SKM-1 (cell line): ENCODE data around the gene LSM14A.
"Not testable (repeated sequence)": the region's sequence is repeated elsewhere in the genome, so short reads cannot be mapped to it uniquely, and the experiment has no call there.

Source experiments
- DNase-seq: peaks from one replicate; lab custom pipeline; 2025; ENCODE audit not compliant: unreplicated experiment; lab: John Stamatoyannopoulos, UW

LSM14A gene

GRCh38 chr19:34226036-34226435 is 53.7 kb downstream of the LSM14A start:
- DNase-seq = no peak

- DNase-seq = no peak
Measured at GRCh38 chr19:34228347-34228746, 56.0 kb downstream of the LSM14A start.

DNA sequence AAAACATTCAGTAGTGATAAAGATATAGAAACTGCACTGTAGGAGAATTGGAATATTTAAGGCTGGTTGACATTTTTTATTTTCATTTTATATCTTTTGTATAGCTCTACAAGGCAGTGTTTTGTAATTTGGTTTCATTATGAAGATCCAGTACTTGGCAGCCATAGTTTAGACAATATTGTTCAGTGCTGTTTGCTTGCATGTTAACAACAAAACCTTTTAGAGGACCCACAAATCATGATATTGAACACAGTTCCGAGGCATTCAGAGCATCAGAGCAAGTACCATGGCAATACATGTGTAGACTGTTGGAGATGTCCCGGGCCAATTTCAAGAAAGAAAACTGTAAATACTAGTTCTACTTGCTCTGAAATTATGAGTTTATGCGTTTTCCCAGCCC is 56.5 kb downstream of the LSM14A start:
- no peak for DNase-seq

GRCh38 chr19:34229721-34230120 is 57.4 kb downstream of the LSM14A start:
- DNase-seq = no peak

DNA sequence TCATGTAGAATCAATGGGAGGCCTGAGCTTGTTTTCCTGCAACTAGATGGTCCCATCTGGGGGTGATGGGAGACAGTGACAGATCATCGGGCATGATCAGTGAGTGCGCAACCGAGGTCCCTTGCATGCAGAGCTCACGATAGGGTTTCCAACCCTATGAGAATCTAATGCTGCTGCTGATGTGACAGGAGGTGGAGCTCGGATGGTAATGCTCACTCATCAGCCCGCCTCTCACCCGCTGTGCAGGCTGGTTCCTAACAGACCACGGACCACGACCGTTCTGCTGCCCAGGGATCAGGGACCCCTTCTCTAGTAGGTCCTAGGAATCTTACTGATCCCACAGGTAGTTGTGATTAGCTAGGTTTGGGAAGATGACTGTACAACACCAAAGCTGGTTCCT is 58.5 kb downstream of the LSM14A start:
- DNase-seq = no peak

DNA sequence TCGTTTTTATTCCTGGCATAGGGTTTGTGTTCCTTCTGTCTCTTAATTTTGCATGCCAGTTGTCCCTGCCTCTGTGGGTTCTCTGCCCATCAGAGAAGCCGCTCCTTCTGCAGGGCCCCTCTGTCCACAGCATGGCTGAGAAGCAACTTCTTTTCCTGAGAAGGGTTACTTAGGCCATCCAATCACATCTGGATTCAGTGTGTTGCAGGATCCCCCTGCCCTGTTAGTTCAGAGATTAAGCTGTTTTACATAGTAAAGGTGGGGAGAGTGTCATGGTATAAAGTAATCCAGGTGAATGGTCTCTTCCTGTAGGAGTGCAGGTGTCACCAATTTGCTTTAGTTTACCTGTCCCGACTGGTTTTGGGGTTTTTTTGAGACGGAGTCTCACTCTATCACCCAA is 59.1 kb downstream of the LSM14A start:
- no peak for DNase-seq

DNA sequence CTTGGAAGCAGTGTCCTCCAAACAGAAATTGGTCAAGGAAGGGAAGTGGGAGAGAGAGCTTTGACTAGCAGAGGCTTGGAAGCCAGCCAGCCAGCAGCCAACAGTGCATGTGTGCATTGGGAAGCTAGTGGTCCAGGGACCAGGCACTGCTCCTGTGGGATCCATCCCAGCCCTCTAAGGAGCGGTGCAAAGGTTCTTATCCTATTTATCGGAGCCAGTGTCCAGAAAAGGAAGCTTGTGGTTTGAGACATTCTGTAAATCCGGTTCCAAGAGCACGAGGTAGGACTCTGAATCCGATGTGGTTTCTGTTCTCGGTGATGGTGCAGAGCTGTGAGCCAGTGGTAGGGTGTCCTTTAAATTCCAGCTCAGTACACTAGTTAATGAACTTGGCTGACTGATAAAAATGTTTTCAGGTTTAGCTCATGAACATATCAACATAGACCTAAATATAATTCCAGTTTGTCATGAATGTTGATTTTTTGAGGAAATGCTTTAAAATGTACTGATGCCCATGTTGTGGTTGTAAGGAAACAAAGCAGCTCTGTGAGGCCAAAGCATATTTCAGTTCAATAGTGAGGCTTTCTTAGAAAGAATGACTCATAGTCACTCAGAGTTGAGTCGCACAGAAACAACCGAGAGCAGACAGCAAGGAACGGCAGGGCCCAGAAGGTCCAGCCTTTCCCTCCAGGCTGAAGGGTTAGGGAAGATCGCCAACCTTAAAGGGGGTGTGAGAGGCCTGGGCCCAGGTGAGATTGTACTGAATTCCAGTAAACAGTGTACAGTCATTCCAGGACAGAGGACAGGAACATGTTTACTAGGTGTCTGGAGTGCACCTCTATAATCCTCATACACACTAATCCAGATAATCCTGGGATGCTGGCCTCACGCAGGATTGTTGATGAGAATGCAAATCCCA is 60.5 kb downstream of the LSM14A start:
- DNase-seq = no peak

DNA sequence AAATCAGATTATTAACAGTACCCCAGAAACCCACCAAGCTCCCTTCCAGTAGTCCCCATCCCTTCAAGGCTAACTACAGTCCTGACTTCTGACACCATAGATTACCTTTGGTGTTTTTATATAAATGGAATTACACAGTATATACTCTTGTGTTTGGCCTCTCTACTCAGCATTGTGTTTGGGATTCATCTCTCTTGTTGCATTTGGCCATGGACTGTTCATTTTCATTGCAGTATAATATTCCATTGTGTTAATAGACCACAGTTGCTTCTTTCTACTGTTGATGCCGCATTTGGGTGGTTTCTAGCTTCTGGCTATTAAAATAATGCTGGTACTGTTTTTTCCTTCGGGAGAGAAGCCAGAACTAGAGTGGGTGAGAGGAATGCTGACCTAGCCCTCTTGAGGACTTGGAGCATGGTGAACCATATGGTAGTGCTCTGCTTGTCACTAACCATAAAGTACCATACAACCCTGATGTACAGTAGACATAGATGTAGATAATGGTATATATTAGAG is 63.2 kb downstream of the LSM14A start:
- no peak for DNase-seq

DNA sequence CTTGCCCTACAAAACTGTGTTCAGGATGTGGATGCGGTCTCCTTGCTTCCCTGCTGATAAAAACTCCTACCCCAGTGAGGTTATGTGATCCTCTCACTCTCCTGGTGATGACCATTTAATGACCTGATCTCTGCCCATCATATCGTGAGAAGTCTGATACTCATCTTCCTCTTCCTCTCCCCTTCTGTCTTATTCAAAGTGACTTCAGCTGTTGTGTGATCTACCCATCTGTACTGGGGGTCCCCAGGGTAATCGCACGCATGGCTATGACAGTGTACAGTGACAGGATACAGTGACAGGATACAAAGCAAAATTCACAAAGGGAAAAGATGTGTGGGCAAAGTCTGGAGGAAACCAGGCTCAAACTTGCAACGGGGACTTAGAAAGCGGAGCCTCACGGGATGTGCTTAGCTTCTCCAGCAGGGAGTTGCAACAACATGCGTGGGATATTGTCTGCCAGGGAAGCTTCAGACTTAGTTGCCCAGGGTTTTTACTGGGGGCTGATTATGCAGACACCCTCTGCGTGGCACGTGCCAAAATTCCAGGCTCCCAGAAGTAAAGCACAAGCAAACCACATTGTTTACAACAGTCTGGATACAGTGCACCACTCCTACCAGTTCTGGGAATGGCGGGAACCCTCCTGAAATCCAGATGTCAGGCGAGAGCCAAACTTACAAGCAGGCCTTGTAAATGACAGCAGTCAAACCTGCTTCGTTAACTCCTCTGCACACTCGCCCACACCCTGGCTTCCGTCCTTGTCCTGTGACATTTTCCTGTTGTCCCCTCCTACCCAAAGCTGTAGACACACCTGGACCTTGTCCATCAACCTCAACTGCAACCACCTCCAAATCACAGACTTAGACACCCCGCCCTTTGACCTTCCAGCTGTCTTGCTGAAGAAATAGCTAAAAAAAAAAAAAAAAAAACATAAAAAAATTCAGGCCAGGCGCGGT is 64.0 kb downstream of the LSM14A start:
- no peak for DNase-seq

DNA sequence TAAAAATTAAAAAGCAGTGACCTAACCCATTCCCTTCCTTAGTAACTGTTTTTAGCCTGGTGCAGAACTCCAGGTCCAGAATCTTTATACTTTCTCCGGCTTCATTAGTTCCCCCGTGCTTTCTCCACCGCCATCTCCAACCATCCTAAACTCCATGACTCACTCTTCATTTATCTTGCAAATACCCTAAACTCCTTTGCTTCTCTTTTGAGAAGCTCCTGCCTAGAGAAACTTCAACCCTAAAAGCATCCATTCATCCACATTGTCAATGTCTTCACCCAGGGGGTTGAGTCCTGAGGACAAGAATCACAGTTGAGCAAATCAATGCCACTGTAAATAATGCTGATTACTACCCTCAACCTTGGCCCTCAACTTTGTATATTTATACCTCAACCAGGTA is 65.0 kb downstream of the LSM14A start:
- no peak for DNase-seq

DNA sequence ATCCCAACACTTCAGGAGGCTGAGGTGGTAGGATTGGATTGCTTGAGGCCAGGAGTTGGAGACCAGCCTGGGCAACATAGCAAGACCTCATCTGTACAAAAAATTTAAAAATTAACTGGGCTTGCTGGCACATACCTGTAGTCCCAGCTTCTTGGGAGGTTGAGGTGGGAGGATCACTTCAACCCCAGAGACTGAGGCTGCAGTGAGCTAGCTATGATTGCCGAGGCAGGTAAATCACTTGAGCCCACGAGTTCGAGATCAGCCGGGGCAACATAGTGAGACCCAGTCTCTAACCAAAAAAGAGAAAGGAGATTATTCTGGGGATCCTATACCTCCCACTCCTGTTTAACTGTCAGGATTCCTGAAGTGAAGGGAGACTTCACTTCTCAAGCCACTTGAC is 65.6 kb downstream of the LSM14A start:
- DNase-seq = no peak

DNA sequence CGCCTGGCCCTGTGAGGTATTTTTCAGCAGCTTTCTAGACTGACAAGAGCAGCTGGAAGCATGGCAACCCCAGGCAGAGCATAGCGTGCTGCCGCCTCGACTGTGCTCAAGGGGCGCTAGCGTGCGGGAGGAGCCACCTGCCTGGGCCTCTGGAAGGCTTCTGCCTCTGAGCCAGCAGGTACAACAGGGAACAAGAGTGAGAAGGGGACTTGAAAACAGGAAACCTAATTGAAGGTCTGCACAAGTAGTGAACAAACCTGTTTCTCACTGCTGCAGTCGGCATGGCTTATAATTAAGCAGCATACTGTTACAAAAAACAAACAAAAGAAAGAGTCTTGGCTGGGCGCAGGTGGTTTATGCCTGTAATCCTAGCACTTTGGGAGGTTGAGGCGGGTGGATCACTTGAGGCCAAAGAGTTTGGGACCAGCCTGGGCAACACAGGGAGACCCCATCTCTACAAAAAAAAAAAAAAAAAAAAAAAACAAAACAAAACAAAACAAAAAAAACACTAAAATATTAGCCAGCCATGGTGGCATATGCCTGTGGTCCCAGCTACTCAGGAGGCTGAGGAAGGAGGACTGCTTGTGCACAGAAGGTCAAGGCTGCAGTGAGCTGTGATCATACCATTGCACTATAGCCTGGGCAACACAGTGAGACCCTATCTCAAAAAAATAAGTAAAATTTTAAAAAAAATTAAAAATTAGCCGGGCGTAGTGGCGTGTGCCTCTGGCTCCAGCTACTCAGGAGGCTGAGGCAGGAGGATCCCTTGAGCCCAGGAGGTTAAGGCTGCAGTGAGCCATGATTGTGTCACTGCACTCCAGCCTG is 69.4 kb downstream of the LSM14A start:
- DNase-seq = no peak

GRCh38 chr19:34243138-34243875 is 71.0 kb downstream of the LSM14A start:
- not testable (repeated sequence) for DNase-seq

DNA sequence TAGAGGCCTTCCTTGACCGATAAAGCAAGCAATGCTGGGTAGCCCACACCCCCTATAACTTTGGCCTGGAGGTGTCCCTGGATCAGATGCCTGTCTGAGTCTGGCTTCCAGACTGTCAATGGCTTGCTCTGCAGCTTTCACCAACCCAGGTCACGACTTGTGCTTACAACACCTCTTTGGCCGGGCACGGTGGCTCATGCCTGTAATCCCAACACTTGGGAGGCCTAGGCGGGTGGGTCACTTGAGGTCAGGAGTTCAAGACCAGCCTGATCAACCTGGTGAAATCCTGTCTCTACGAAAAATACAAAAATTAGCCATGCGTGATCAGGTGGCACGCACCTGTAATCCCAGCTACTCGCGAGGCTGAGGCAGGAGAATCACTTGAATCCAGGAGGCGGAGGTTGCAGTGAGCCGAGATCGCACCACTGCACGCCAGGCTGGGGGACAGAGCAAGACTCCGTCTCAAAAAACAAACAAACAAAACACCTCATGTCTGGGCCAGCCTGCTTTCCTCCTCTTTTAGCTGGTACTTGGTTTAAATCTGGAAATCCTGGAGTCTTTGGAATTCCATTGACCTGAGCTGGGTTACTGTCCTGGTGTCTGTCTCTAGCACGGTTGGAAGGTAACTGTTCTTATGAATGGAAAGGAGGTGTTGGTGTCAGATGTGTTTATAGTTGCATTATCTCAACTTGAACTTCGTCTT is 71.7 kb downstream of the LSM14A start:
- DNase-seq = no peak

GRCh38 chr19:34244611-34245299 is 72.5 kb downstream of the LSM14A start:
- no peak for DNase-seq

DNA sequence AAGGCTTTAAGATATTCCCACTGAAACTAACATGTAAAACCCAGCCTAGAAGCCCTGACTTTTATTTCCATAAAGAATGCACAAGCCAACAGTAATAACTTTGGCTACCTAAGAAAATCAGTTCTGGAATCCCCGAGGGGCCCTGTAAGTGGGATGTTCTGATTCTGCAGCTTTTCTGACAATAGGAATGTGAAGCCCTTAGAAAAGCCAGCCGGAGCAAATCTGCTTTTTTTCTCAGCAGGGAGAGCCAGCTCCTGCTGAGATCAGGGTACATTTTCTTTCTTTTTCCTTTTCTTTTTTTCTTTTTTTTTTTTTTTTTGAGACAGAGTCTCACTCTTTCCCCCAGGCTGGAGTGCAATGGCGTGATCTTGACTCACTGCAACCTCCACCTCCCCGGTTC is 74.0 kb downstream of the LSM14A start:
- DNase-seq = no peak

- no peak for DNase-seq
Measured at GRCh38 chr19:34248941-34249340, 76.6 kb downstream of the LSM14A start.

- not testable (repeated sequence) for DNase-seq
Measured at GRCh38 chr19:34253167-34253566, 80.9 kb downstream of the LSM14A start.

GRCh38 chr19:34253681-34254045 is 81.4 kb downstream of the LSM14A start:
- not testable (repeated sequence) for DNase-seq
